Measurements from ENCODE around the gene METTL24.

METTL24 gene

GRCh38 chr6:110328259-110328658, 29.9 kb downstream of the METTL24 start:
- H3K36me3 ChIP-seq (ENCODE audit: insufficient read depth, low read length) = no peaks in the 10 kb centered on the region
- no peaks in the 10 kb centered on the region for H3K4me1 ChIP-seq (ENCODE audit: insufficient read depth, low read length, severe bottlenecking)
- no peaks in the 10 kb centered on the region for H3K9me3 ChIP-seq (ENCODE audit: low read length)
- TF ChIP-seq, protein P1, sequence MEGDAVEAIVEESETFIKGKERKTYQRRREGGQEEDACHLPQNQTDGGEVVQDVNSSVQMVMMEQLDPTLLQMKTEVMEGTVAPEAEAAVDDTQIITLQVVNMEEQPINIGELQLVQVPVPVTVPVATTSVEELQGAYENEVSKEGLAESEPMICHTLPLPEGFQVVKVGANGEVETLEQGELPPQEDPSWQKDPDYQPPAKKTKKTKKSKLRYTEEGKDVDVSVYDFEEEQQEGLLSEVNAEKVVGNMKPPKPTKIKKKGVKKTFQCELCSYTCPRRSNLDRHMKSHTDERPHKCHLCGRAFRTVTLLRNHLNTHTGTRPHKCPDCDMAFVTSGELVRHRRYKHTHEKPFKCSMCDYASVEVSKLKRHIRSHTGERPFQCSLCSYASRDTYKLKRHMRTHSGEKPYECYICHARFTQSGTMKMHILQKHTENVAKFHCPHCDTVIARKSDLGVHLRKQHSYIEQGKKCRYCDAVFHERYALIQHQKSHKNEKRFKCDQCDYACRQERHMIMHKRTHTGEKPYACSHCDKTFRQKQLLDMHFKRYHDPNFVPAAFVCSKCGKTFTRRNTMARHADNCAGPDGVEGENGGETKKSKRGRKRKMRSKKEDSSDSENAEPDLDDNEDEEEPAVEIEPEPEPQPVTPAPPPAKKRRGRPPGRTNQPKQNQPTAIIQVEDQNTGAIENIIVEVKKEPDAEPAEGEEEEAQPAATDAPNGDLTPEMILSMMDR (IDR thresholded peaks at IDR 0.05; ENCODE audit: low read length) = no peak
- TF ChIP-seq EZH2 (IDR thresholded peaks at IDR 0.05; ENCODE audit: borderline replicate concordance, low read length) = no peak
- no peaks in the 10 kb centered on the region for H3K9me2 ChIP-seq (ENCODE audit: low read depth, low read length)
- no peak overlapping the region for H2AFZ ChIP-seq (ENCODE audit: low read length)
- H3K4me2 ChIP-seq (ENCODE audit: low read length) = no peak overlapping the region
- no peak overlapping the region for H3K27ac ChIP-seq (ENCODE audit: low read depth, low read length, poor library complexity, severe bottlenecking)
- H4K20me1 ChIP-seq (ENCODE audit: insufficient read depth, low read length) = no peaks in the 10 kb centered on the region
- no peaks in the 10 kb centered on the region for H3F3A ChIP-seq (ENCODE audit: insufficient read depth, low read length)
- H3K9ac ChIP-seq (ENCODE audit: low read length) = no peak overlapping the region
- no peak overlapping the region for H3K4me3 ChIP-seq (ENCODE audit: low read depth, low read length, poor library complexity, severe bottlenecking)
- no peaks in the 10 kb centered on the region for H3K79me2 ChIP-seq (ENCODE audit: insufficient read depth, low read length)
- H3K27me3 ChIP-seq (ENCODE audit: insufficient read depth, low read length) = 0 out of 2 replicates have a peak, but pooled peaks cover 7% of the 10 kb centered on the region

GRCh38 chr6:110327391-110327790, 30.8 kb downstream of the METTL24 start:
- H3K27me3 ChIP-seq (ENCODE audit: insufficient read depth, low read length) = 0 out of 2 replicates have a peak, but pooled peaks cover 4% of the 10 kb centered on the region
- no peak overlapping the region for H2AFZ ChIP-seq (ENCODE audit: low read length)
- no peak for TF ChIP-seq EZH2 (IDR thresholded peaks at IDR 0.05; ENCODE audit: borderline replicate concordance, low read length)
- TF ChIP-seq, protein P1 (IDR thresholded peaks at IDR 0.05; ENCODE audit: low read length) = no peak
- H3K4me2 ChIP-seq (ENCODE audit: low read length) = no peak overlapping the region
- H3K9ac ChIP-seq (ENCODE audit: low read length) = no peak overlapping the region
- no peak overlapping the region for H3K4me3 ChIP-seq (ENCODE audit: low read depth, low read length, poor library complexity, severe bottlenecking)
- no peaks in the 10 kb centered on the region for H3K36me3 ChIP-seq (ENCODE audit: insufficient read depth, low read length)
- no peak overlapping the region for H3K27ac ChIP-seq (ENCODE audit: low read depth, low read length, poor library complexity, severe bottlenecking)
- H3K9me3 ChIP-seq (ENCODE audit: low read length) = no peaks in the 10 kb centered on the region
- no peaks in the 10 kb centered on the region for H3K9me2 ChIP-seq (ENCODE audit: low read depth, low read length)
- H3K79me2 ChIP-seq (ENCODE audit: insufficient read depth, low read length) = no peaks in the 10 kb centered on the region
- no peaks in the 10 kb centered on the region for H4K20me1 ChIP-seq (ENCODE audit: insufficient read depth, low read length)
- no peaks in the 10 kb centered on the region for H3K4me1 ChIP-seq (ENCODE audit: insufficient read depth, low read length, severe bottlenecking)
- no peaks in the 10 kb centered on the region for H3F3A ChIP-seq (ENCODE audit: insufficient read depth, low read length)

GRCh38 chr6:110326609-110327008, 31.5 kb downstream of the METTL24 start:
- Histone ChIP-seq H3K4me1 (ENCODE audit: insufficient read depth, low read length, severe bottlenecking) (no peaks in the 10 kb centered on the region), H4K20me1 (ENCODE audit: insufficient read depth, low read length) (no peaks in the 10 kb centered on the region), H3F3A (ENCODE audit: insufficient read depth, low read length) (no peaks in the 10 kb centered on the region), H3K4me3 (ENCODE audit: low read depth, low read length, poor library complexity, severe bottlenecking) (no peak overlapping the region), H3K79me2 (ENCODE audit: insufficient read depth, low read length) (no peaks in the 10 kb centered on the region), H3K9me2 (ENCODE audit: low read depth, low read length) (no peaks in the 10 kb centered on the region), H3K4me2 (ENCODE audit: low read length) (no peak overlapping the region), H3K9me3 (ENCODE audit: low read length) (no peaks in the 10 kb centered on the region), H3K9ac (ENCODE audit: low read length) (no peak overlapping the region), H3K27ac (ENCODE audit: low read depth, low read length, poor library complexity, severe bottlenecking) (no peak overlapping the region), H2AFZ (ENCODE audit: low read length) (no peak overlapping the region), H3K36me3 (ENCODE audit: insufficient read depth, low read length) (no peaks in the 10 kb centered on the region), H3K27me3 (ENCODE audit: insufficient read depth, low read length) (0 out of 2 replicates have a peak, but pooled peaks cover 4% of the 10 kb centered on the region)
- TF ChIP-seq, protein P1 (IDR thresholded peaks at IDR 0.05; ENCODE audit: low read length) = no peak
- no peak for TF ChIP-seq EZH2 (IDR thresholded peaks at IDR 0.05; ENCODE audit: borderline replicate concordance, low read length)
